ENCODE measurements around the gene ADCY4.

Gene ADCY4

DNA sequence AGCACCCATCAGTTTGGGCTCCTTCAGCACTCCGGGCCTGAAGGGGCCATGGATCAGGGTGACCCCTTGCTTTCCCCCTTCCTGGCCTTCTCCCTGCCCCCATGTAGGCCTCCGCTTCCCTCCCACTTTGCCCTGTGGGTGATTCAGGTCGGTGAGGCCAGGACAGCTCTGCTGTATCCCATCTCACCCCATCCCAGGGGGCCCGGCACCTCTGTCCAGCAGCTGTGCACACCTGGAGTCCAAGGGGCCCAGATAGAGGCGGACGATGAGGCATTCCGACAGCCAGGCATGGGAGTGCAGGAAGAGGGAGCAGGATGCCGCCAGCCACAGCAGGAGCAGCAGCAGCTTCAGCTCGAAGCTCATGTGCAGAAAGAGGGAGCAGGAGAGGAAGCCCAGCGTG, 12.2 kb downstream of the ADCY4 start:
- H3K27ac ChIP-seq = no peak overlapping the region
- no peak for TF ChIP-seq ZFX (IDR thresholded peaks at IDR 0.05; ENCODE audit: borderline replicate concordance)
- TF ChIP-seq, protein P1, sequence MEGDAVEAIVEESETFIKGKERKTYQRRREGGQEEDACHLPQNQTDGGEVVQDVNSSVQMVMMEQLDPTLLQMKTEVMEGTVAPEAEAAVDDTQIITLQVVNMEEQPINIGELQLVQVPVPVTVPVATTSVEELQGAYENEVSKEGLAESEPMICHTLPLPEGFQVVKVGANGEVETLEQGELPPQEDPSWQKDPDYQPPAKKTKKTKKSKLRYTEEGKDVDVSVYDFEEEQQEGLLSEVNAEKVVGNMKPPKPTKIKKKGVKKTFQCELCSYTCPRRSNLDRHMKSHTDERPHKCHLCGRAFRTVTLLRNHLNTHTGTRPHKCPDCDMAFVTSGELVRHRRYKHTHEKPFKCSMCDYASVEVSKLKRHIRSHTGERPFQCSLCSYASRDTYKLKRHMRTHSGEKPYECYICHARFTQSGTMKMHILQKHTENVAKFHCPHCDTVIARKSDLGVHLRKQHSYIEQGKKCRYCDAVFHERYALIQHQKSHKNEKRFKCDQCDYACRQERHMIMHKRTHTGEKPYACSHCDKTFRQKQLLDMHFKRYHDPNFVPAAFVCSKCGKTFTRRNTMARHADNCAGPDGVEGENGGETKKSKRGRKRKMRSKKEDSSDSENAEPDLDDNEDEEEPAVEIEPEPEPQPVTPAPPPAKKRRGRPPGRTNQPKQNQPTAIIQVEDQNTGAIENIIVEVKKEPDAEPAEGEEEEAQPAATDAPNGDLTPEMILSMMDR (IDR thresholded peaks at IDR 0.05) = no peak

DNA sequence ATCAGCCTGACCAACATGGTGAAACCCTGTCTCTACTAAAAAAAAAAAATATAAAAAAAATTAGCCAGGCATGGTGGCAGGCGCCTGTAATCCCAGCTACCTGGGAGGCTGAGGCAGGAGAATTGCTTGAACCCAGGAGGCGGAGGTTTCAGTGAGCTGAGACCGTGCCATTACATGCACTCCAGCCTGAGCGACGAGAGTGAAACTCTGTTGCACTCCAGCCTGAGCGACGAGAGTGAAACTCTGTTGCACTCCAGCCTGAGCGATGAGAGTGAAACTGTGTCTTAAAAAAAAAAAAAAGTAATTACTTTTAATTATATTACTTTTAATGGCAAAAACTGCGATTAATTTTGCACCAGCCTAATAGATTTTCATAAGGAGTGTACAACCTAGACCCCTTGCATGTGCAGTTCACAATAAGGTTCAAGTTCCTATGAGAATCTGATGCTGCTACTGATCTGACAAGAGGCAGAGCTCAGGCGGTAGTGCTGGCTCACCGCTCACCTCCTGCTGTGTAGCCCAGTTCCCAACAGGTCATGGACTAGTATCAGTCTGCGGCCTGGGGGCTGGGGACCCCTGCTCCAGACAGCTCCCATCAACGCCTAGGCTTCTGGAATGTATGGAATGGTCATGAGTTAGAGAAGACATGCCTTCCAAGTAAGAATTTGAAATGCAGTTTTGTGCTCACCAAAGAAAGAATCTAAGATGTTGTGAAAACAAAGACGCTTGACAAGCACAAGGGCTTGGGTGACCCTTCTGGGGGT, 13.5 kb downstream of the ADCY4 start:
- TF ChIP-seq ZFX (IDR thresholded peaks at IDR 0.05; ENCODE audit: borderline replicate concordance) = no peak
- TF ChIP-seq, protein P1 (IDR thresholded peaks at IDR 0.05) = no peak
- no peak overlapping the region for H3K27ac ChIP-seq

DNA sequence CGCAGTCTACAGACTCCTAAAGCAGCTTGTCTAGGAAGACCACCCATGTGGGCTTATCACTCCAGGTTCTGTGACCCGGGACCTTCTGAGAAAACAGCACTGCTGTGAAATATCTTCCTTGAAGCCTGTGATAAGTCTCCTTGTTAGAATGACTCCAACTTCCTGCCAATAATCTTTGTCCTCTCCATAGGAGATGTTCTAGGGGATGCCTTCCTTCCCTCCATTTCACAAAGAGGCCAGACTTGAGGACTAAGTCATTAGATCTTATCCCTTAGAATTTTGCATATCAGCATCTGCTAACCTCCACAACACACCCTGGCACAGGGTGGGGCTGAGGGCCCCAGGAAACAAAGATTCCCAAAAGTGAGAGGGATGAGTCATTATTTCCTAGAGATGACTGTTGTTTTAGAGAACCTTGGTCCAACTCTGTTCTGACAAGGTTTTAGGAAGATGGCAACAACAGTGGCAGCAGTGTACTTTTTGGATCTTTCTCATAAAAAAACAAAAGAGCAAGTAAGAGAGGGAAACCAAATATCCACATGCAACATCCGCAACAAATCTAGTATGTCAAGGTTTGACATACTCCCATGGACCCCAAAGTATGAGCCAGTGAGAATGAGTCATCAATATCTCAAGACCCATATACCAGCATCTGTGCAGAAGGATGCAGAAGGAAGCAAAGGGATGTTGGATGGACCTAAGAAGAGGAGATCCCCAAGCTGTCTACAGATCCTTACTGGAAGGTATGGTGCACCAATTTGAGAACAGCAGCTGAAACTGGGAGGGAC, 17.5 kb downstream of the ADCY4 start:
- no peak overlapping the region for H3K27ac ChIP-seq
- TF ChIP-seq, protein P1 (IDR thresholded peaks at IDR 0.05) = no peak
- no peak for TF ChIP-seq ZFX (IDR thresholded peaks at IDR 0.05; ENCODE audit: borderline replicate concordance)

DNA sequence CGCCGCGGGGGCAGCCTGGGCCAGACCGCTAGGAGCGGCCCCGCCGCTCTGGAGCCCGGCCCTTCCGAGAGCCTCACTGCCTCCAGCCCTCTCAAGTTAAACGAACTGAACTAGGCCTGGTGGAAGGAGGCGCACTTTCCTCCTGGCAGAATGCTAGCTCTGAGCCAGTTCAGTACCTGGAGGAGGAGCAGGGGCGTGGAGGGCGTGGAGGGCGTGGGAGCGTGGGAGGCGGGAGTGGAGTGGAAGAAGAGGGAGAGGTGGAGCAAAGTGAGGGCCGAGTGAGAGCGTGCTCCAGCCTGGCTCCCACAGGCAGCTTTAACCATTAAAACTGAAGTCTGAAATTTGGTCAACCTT, 18.3 kb downstream of the ADCY4 start:
- H3K27ac ChIP-seq = no peak overlapping the region
- no peak for TF ChIP-seq ZFX (IDR thresholded peaks at IDR 0.05; ENCODE audit: borderline replicate concordance)
- TF ChIP-seq, protein P1 (IDR thresholded peaks at IDR 0.05) = no peak

DNA sequence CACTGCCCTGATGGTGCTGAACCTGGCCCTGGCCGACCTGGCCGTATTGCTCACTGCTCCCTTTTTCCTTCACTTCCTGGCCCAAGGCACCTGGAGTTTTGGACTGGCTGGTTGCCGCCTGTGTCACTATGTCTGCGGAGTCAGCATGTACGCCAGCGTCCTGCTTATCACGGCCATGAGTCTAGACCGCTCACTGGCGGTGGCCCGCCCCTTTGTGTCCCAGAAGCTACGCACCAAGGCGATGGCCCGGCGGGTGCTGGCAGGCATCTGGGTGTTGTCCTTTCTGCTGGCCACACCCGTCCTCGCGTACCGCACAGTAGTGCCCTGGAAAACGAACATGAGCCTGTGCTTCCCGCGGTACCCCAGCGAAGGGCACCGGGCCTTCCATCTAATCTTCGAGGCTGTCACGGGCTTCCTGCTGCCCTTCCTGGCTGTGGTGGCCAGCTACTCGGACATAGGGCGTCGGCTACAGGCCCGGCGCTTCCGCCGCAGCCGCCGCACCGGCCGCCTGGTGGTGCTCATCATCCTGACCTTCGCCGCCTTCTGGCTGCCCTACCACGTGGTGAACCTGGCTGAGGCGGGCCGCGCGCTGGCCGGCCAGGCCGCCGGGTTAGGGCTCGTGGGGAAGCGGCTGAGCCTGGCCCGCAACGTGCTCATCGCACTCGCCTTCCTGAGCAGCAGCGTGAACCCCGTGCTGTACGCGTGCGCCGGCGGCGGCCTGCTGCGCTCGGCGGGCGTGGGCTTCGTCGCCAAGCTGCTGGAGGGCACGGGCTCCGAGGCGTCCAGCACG, 18.9 kb downstream of the ADCY4 start:
- no peak overlapping the region for H3K27ac ChIP-seq
- TF ChIP-seq, protein P1 (IDR thresholded peaks at IDR 0.05) = peak; percentile 70
- TF ChIP-seq ZFX (IDR thresholded peaks at IDR 0.05; ENCODE audit: borderline replicate concordance) = no peak

DNA sequence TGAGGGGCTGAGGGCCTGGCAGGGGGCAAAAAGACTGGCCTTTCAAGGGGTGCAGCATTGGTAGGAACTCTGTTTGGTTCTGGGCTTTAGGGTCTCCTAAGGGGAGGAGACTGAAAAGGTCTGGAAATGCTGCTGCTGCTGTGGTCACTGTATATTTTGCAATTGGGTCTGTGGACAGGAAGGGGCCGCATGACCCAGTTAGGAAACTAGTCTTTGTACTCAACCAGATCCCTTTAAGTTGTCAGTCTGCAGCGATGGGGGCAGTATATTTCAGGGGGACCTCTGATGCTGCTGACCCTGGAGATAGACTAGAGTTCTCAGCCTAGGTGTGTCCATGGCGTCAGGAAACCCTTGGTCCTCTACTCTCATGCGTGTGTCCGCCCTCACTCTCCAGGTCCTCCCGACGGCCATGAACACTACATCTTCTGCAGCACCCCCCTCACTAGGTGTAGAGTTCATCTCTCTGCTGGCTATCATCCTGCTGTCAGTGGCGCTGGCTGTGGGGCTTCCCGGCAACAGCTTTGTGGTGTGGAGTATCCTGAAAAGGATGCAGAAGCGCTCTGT, 19.5 kb downstream of the ADCY4 start:
- no peak for TF ChIP-seq ZFX (IDR thresholded peaks at IDR 0.05; ENCODE audit: borderline replicate concordance)
- TF ChIP-seq, protein P1 (IDR thresholded peaks at IDR 0.05) = no peak
- H3K27ac ChIP-seq = no peak overlapping the region
